Endothelial cell (in vitro differentiated cells): ENCODE results near the gene PSMG3. TPM values are rescaled to one million over a fixed set of nuclear protein-coding genes. Genes with fewer than 3 reads are reported as not detected.
"Not testable (repeated sequence)": the region's sequence is repeated elsewhere in the genome, so short reads cannot be mapped to it uniquely, and the experiment has no call there.

ENCODE experiments used
- DNase-seq: peaks from one replicate; pipeline ENCODE4 v3.0.0; 2021; ENCODE audit warnings: low spot score
- H3K27ac Mint-ChIP-seq: one replicate; pipeline ENCODE4 v1.8.0; 2021; ENCODE audit warnings: mixed read lengths, inconsistent platforms; ENCODE audit not compliant: unreplicated experiment
- H3K27me3 Mint-ChIP-seq: one replicate; pipeline ENCODE4 v1.8.0; 2021; ENCODE audit warnings: mild to moderate bottlenecking, moderate library complexity, mixed read lengths, inconsistent platforms; ENCODE audit not compliant: unreplicated experiment
- H3K36me3 Mint-ChIP-seq: one replicate; pipeline ENCODE4 v1.8.0; 2021; ENCODE audit warnings: mild to moderate bottlenecking, low read depth, mixed read lengths, inconsistent platforms; ENCODE audit not compliant: unreplicated experiment
- H3K4me1 Mint-ChIP-seq: one replicate; pipeline ENCODE4 v1.8.0; 2021; ENCODE audit warnings: mild to moderate bottlenecking, mixed read lengths, inconsistent platforms; ENCODE audit not compliant: unreplicated experiment
- H3K4me3 Mint-ChIP-seq: one replicate; pipeline ENCODE4 v1.8.0; 2021; ENCODE audit warnings: mild to moderate bottlenecking, mixed read lengths, inconsistent platforms; ENCODE audit not compliant: unreplicated experiment
- H3K9me3 Mint-ChIP-seq: one replicate; pipeline ENCODE4 v1.8.0; 2021; ENCODE audit warnings: mixed read lengths, inconsistent platforms; ENCODE audit not compliant: unreplicated experiment
- CTCF ChIP-seq: fragments of 200-600 bp; sonication (generic); IDR thresholded peaks from one replicate; pipeline ENCODE4 v1.5.0; 2021; ENCODE audit warnings: antibody characterized with exemption; ENCODE audit not compliant: unreplicated experiment
- total RNA-seq: library from RNA; stranded (reverse); fragmentation: NEBNext Ultra II Directional; extraction: Animal tissue kit (Norgen Biotek cat#: 25700); gene quantifications from one replicate; pipeline ENCODE4 v1.2.1, GENCODE V29; 2021; ENCODE audit not compliant: unreplicated experiment

Gene PSMG3
- total RNA-seq, 1 donor from 2014 or later: 20.3 TPM

DNA sequence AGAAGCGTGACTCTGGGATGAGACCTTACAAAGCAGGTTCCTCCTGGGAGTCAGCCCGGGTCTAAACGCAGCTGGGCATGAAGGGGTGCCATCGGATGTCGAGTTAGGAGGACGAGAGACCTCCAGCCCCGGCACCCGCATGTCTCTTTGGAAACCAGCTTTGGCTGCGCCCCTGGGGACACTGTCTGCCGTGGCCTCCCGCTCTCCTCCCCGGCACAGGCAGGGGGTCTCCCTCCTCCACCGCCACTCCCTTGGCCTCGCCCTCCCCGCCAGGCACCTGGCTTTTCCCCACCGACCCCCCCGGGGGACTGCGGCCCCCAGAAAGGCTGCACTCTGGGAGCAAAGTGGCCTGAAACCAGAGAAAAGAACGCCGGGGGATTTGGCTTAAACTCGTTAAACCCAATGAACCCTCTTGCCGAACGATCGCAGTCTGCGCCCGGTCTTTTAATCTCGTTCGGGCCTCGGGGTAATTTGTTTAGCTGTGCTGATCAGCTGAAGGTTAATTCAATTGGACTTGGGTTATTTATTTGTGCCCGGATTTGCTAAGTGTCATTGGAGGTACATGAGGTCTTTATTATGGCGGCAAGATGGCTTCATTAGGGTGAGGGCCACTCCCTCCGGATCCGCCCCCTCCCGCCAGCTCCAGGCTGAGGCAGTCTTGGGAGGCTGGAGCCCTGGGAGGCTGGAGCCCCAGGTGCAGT lies 16.4 kb upstream of the PSMG3 start:
- Mint-ChIP-seq H3K27ac (no peak overlapping the region), H3K36me3 (peaks cover 4% of the 10 kb centered on the region)
- DNase-seq: no peak

GRCh38 chr7:1585142-1585981 lies 15.5 kb upstream of the PSMG3 start:
- no peak overlapping the region for H3K27ac Mint-ChIP-seq
- no peaks in the 10 kb centered on the region for H3K9me3 Mint-ChIP-seq

More for the DNA sequence above, 16.4 kb upstream of the PSMG3 start:
- no peak for TF ChIP-seq CTCF
- Mint-ChIP-seq H3K4me1 (no peaks in the 10 kb centered on the region), H3K4me3 (no peak overlapping the region), H3K9me3 (no peaks in the 10 kb centered on the region), H3K27me3 (peaks cover 6% of the 10 kb centered on the region)

GRCh38 chr7:1584700-1585099 lies 14.9 kb upstream of the PSMG3 start:
- DNase-seq: no peak
- no peak overlapping the region for H3K4me3 Mint-ChIP-seq
- H3K36me3 Mint-ChIP-seq: peaks cover 9% of the 10 kb centered on the region
- no peak for TF ChIP-seq CTCF
- H3K4me1 Mint-ChIP-seq: no peaks in the 10 kb centered on the region
- no peak overlapping the region for H3K27ac Mint-ChIP-seq
- peaks cover 4% of the 10 kb centered on the region for H3K27me3 Mint-ChIP-seq
- no peaks in the 10 kb centered on the region for H3K9me3 Mint-ChIP-seq

More at GRCh38 chr7:1585142-1585981, 15.5 kb upstream of the PSMG3 start:
- H3K4me1 Mint-ChIP-seq: no peaks in the 10 kb centered on the region
- H3K36me3 Mint-ChIP-seq: peaks cover 4% of the 10 kb centered on the region
- no peak overlapping the region for H3K4me3 Mint-ChIP-seq
- H3K27me3 Mint-ChIP-seq: peaks cover 4% of the 10 kb centered on the region
- no peak for DNase-seq
- no peak for TF ChIP-seq CTCF

GRCh38 chr7:1583241-1583930 lies 13.6 kb upstream of the PSMG3 start:
- H3K4me1 Mint-ChIP-seq, H3K4me3 Mint-ChIP-seq, DNase-seq, H3K9me3 Mint-ChIP-seq, H3K27me3 Mint-ChIP-seq, H3K27ac Mint-ChIP-seq: not testable (repeated sequence)
- peaks cover 13% of the 10 kb centered on the region for H3K36me3 Mint-ChIP-seq

- DNase-seq: no peak
- peaks cover 3% of the 10 kb centered on the region for H3K4me1 Mint-ChIP-seq
Observed at GRCh38 chr7:1580422-1581030, 10.7 kb upstream of the PSMG3 start.

More at GRCh38 chr7:1580422-1581030, 10.7 kb upstream of the PSMG3 start:
- no peak for TF ChIP-seq CTCF
- Mint-ChIP-seq H3K27me3 (peaks cover 4% of the 10 kb centered on the region), H3K9me3 (no peaks in the 10 kb centered on the region), H3K27ac (no peak overlapping the region), H3K4me3 (no peak overlapping the region), H3K36me3 (peaks cover 10% of the 10 kb centered on the region)
